Right lobe of liver (tissue), 4 donors: ENCODE measurements around the gene DPH3.

Experiments used
- CTCF ChIP-seq, 4 donors: fragments of 200-600 bp in 3 of 4; fragments of 450-650 bp in 1 of 4; IDR thresholded peaks; one replicate each; pipeline versions ENCODE4 v1.5.1 to v1.8.0; 2016 to 2022; ENCODE audit warnings: antibody characterized with exemption in 4 of 4, mild to moderate bottlenecking in 2 of 4
- POLR2A ChIP-seq: fragments of 450-650 bp; IDR thresholded peaks from one replicate; pipeline ENCODE4 v1.6.1; 2017; ENCODE audit warnings: antibody characterized with exemption, mild to moderate bottlenecking
- donor health status: DM: no; HTN: no; CAD: no.
- donor health status: DM: no; HTN: no; CAD: no.
- donor health status: DM: no; HTN: yes; CAD: no.

- TF ChIP-seq CTCF (IDR thresholded peaks at IDR 0.05) (no peak), POLR2A (no peak)
Observed at GRCh38 chr3:16295298-16295890, 30.7 kb upstream of the DPH3 start.
